ENCODE measurements around the gene MOB3C.

MOB3C gene

DNA sequence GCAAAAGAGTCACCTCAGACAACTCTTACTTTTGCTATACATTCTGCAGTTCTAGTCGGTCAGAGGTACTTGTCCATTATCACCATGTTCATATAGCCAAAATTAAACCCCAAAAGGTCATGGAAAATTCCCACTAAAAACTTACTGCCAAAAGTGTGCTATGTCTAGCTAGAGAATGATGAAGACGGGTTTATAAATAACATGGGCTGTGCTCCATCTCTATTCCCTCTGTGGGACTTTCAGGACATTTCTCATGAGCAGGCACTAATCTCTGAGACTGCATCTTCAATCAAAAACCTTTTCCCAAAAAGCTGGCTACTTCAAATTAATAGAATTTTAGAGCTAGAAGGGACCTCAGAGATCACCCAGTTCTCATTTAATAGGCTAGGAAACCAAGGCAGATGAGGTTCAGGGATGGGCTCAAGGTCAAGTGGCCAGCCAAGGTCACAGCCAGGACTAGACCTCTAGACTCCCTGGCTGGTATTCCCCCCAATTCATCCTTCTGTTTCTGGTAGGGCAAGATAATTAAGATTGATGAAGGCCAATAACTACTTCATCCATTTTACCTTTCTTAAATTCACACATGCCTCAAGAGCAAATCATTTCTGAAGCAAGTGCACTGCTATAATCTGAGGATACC, 21.0 kb upstream of the MOB3C start:
- DNase-seq = no peak

DNA sequence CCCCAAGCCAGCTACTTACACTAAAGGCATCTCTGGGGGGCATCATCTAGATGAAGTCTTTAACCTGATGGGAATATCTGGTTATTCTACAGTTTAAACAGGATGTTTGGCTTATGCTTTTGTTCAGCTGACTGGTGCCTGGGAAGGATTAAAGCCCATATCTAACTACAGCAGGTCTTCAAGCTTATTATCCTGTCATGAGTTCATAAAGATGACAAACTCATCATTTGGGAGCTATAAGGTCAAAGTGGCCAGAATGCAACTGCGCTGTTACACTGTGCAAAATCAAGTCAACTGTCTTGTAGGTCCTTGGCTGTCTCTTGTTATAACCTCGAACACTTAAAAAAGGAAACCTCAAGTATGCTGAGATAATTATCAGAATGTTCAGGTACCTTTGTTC, 18.6 kb upstream of the MOB3C start:
- DNase-seq = no peak

DNA sequence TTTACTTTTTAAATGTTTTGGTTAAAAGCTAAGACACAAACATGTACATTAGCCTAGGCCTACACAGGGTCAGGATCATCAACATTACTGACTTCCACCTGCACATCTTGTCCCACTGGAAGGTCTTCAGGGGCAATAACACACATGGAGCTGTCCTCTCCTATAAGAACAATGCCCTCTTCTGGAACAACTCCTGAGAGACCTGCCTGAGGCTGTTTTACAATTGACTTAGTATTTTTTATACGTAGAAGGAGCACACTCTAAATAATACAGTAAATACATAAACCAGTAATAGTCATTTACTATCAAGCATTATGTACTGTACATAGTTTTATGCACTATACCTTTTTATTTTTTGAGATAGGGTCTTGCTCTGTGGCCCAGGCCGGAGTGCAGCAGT, 14.1 kb upstream of the MOB3C start:
- no peak for DNase-seq

DNA sequence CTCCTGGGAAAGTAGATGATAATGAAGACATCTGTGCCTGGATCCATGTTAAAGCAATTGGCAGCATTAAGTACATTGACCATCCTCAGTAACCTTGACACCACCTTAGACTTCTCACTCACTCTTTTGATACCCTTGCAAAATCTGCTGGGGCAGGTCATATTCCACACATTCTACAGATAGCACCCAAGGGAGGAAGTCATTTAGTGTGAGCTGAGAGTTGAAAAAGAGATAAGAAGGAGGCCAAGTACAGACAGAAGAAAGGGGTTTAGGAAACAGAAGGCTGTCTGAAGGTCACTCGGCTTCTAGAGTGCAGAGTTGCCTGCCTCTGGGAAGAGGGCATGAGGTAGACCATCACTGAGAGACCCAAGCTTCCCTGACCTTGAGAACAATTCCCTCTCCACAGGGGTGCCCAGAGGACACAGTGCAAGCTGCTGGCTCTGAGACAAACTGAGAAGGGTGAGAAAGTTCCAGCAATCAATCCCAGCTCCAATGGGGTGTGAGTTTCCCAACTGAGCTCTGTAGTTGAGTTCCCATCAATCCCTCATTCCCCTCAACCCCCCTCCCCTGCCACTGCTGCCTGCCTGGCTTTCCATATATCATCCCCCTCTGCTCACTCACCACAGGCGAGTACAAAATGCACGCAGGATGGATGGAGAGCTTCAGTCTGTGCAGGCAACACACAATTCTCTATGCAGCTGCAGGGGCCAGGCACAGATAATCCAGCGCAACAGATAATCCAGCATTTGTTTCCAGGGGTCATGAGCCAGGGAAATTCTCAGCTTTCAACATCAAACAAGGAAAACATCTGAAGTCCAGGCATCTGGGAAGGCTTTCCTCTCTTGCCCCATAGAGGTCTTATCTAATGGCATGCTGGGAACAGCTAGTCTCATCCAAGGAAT, 7.4 kb upstream of the MOB3C start:
- no peak for DNase-seq

DNA sequence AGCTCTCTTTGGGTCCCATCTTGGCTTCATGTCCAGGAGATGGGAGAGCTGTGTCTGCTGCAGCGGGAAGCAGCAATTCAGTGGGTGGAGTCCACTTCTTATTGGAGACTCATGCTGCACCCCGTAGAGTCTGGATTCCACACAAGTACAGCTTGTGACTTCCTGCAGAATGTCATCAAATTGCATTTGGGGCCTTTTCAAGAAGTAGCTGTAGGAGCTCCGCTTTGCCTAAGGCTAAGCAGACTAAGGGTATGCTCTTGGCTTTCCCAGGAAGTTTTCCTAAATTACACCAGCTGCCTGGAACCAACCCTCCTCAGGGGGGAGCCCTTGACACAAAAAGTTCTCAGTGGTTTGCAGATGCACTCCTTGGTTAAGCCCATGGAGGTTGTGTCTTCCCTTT, 5.7 kb upstream of the MOB3C start:
- DNase-seq = no peak

DNA sequence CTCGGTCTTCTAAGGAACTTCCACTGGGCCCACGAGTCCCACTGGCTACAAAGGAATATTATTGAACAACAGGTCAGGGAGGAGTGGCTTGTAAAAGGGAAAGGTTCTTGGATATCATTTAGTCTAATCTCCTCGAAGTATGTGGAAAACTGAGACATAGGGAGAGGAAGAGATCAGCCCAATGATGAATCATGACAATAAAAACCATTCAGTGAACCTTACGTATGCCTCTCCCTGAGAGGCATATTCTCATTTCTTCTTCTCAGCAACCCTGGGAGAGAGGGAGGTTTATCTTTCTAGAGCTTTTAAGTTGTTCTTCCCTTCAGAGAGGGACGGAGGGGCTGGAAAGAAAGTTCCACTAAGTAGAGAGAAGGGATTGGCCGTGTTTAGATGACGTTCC, 5.3 kb upstream of the MOB3C start:
- DNase-seq = no peak

DNA sequence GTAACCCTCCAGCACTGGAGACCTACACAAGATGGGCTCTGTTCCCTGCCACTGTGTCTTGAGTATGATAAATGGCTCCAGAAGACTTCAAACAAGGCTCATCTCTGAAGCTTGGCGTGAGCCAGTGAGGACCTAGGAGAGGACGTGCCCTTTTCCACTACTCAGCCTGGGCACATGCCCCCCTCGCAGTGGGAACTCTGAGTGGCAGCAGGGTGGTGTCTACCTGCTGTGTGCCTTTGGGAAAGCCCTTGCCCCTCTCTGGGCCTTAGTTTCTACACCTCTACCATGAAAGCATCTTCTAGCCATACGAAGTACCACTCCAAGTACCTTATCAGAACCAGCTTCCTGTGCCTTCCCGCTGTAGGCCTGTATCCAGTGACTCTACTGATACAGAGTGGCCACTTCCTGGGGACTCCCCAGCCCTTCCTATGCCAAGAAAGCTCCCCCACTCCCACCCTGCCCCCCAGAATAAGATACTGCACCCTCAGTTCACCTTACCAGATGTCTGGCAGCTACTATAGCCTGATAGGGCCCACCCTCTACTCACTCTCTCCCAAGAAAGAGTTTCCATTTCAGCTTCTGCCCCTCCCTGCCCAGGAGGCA, 3.1 kb upstream of the MOB3C start:
- no peak for DNase-seq

DNA sequence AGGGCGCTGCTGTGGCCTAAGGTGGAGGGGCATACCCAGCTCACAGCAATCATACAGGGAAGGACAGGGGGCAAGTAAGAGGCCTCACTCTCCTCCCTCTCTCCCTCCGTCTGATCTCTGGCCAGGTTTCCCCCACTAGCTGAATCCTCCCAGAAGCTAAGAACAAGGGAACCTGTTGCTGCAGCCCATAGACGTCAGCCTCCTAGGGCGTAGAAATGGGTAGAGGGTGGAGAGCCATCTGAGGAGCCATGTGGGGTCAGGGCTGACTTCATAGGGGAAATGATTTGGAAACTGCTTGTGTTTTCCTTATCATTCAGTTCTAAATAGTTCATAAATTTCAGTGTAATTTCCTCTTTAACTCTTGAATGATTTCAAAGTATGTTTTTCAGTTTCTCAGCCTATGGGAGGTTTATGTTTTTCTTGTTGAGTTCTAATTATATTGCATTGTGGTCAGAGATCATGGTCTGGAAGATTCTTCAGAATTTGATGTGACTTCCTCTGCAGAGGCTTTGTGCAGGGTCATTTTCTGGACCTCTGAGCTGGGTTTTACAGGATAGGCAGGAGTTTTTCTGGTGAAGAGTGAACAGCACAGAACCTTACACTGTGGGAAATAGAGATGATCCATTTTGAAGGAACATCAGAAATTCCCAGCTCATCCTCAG, 2.3 kb upstream of the MOB3C start:
- no peak for DNase-seq

DNA sequence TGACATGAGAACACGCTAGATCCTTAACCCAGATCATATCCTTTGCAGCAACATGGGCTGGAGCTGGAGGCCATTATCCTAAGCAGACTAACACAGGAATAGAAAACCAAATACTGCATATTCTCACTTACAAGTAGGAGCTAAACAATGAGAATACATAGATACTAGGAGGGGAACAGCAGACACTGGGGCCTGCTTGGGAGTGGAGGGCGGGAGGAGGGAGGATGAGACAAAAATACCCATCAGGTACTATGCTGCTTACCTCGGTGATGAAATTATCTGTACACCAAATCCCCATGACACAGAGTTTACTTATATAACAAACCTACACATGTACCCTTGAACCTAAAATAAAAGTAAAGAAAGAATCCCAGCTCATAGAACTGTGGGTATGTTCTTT, 1.2 kb upstream of the MOB3C start:
- DNase-seq = no peak

DNA sequence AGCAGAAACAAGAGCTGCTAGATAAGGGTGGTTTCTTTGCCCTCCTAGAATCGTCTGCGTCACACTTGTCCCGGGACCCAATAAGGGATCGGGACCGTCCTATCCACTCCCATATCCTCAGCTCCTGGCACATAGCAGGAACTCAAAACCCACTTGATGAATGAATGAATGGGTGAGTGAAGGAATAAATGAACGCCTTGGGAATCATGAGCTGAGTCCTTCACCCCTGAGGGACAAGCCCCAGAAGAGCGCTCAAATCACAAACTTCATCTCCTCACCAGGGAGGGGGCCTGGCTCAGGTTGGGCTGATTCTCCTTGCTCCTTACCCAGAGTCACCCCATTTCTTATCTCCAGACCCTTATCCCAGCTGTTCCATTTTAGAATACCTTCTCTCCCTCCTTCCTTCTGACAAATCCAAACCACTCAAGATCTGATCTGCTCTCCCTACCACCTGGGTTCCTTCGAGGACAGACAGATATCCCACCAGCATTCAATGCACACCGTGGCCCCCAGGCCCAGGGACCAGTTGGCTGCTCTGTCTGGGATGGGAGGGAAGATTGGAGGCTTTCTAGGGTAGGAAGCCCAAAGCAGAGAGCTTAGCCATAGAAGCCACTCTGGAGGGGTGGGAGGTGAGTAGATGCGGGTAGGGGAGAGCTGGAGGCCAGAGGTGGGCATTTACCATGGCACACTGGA, 643 bp upstream of the MOB3C start:
- no peak for DNase-seq

DNA sequence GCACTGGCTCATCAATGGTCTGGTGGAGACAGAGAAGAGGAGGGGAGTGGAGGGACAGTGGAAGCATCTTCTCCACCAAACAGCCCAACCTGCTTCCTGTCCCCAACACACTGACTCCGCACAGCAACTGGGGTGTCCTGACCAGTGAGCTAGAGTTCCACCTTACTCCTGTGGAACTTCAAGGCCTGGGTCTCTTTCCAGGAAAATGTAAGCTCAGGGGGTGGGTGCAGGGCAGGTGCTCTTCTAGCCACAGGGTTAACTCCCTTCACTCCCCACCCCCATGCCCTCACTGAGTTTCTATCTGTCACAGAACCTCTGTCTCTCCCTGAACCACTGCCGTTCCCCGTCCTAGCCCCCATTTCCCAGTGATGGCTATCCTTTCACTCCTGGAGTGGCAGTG, 876 bp downstream of the MOB3C start:
- no peak for DNase-seq

DNA sequence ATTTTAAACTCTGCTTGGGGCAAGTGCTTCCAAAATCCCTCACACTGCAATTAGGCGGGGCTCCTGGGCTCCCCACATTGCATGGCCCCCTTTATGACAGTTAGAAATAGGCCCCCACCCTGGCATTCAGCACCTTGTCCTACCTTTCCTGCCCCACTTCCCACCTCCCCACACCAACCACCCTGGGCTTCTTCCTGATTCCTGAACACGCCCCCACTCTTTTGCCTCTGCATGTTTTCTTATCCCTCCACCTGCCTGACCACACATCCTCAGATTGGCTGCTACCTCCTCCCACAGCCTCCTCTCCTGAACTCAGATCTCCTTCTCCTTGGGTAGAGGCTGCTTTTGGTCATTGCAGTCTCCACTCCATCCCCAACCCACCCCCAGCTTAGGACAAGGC, 1.5 kb downstream of the MOB3C start:
- no peak for DNase-seq

DNA sequence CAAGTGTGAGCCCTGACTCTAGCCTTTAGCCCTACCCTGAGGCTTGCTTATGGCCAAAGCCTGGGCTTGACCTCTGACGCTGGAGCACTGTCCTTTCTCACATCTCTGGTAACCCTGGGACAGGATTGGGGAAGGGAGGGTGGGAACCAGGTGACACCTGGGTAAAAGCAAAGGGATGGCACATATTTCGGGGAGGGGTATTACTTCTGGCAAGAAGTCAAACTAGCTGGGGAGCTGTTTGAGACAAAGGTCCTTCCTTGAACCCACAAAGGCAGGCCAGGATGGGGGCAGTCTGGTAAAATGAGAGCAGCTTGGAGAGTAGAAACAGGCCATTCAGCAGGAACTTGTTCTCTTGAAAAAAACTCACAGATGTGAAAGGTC, 2.0 kb downstream of the MOB3C start:
- DNase-seq = no peak

DNA sequence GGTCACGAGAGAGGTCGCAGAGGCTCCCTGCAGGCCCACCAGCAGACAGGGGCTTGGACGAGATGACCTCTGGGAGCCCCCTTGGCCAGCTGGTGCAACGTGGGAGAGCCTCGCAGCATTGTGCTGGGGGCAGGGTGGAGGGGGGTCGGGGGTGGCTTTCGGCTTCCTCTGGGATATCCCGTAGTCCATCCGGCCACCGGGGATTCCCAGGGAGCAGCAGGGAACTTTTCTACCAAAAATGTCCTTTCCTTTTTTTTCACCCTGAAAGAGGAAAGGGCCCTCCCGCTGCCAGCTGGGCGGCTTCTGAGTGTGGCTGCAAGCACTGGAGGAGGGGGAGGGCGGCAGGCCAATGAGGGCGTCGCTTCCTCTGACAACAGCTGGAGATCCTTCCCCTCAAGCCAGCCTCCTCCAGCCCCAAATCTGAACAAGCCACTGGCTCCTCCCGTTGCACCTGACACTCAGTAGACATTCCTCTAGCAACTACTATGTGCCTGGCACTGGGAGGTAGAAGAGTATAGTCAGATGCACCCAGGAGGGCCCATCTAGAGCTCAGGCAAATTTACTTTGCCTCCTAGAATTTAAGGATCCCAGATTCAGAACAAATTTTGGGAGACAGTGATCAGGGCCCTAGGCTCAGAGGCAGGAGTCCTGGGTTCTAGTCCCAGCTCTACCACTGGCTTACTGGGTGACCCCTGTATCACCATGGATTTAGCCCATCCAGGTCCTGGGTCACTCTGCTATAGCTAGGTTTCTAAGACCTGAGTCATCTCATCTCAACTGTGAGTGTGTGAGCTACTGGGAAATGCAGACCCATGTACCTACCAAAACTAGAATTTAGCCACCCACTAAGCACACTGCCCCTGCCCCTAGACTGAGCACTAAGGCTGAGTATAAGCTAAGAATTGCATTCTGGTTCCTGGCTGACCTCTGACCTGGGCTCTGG, 2.7 kb downstream of the MOB3C start:
- DNase-seq = peak; percentile 9

DNA sequence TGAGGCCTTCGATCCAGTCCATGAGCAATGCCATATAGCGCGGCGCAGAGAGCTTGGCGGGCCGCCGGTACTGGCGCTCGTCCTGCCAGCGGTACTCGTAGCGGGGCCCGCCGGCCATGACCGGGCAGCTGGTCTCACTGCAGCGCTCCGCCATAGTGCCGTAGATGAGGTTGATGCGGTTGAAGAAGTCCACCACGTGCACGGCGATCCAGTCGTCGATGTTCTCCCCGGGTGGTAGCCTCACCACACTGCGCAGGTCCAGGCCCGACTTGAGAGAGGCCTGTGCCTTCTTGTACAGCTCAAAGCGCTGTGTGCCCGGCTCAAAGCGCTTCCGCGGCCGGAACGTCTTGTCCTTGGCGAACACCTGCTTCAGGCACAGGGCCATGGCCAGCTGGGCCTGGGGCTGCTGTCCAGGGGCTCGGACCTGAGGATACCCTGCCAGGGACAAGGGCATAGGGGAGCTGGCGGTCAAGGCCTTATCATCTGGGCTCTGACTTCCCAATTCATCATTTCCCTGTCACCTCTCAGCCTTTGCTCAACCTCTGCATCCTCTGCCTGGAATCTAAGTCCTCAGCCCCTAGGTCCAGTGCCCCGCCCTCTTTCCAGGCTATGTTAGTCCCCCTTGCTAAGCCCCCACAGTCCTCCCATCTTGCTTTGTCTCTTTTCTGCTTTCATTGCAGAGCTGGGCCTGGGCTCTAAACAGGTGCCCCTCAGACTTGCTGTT, 3.5 kb downstream of the MOB3C start:
- no peak for DNase-seq

DNA sequence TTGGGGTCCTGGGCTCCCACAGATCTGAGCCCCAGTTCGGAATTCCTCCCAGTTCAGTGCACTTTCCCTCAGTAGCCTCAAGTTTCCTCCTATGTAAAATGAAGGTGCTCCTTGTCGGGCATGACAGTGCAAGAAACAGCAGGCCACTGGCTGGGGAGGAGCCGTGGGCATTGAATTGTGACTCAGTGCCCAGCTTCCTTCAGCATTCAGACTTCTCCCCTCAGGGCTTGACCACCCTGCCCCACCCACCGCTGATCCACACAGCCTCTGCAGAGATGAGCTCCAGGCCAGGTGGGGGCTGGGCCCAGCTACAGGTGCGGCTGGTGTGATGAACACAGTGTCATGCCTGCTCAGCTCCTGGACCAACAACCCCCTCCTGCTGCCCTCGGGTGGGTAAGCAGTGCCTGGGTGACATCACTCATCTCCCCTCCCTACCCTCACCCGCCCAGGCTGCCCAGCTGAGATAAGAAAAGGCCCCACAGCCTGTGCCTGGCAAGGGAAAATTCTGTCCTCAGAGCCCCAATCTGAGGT, 4.9 kb downstream of the MOB3C start:
- no peak for DNase-seq

DNA sequence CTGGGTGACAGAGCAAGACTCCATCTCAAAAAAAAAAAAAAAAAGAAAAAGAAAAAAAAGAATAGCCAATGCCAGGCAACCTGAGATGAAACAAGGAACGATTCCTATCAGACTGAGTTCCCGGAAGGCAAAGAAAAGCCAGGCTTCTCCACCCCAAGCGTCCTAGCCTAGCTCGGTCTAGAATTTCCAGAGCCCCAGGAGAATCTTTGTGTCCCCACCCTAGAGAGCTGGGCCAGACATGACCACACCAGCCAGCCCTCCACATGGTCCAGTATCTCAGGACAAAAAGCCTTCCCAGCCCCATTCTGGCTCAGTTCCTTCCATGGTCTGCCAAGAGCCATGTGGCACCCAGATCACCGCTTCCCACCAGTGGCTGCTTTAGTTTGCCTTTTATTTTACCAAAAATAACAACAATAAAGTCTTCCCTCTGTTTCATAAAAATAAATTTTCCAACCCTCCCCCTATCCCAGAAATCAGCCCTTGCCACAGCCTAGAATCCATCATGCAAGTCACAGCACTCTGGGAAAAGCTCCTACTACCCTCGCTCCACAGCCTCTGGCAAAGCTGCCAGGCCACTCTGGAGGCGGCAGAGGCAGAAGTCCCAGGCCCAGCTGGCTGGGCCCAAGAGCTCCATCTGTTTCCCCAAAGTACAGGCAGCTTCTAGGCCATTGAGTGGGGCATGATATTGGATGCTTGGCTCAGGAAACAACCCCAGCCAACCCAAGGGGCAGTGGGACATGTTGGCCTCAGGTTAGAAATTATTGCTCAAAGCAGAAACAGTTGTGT, 9.1 kb downstream of the MOB3C start:
- no peak for DNase-seq

DNA sequence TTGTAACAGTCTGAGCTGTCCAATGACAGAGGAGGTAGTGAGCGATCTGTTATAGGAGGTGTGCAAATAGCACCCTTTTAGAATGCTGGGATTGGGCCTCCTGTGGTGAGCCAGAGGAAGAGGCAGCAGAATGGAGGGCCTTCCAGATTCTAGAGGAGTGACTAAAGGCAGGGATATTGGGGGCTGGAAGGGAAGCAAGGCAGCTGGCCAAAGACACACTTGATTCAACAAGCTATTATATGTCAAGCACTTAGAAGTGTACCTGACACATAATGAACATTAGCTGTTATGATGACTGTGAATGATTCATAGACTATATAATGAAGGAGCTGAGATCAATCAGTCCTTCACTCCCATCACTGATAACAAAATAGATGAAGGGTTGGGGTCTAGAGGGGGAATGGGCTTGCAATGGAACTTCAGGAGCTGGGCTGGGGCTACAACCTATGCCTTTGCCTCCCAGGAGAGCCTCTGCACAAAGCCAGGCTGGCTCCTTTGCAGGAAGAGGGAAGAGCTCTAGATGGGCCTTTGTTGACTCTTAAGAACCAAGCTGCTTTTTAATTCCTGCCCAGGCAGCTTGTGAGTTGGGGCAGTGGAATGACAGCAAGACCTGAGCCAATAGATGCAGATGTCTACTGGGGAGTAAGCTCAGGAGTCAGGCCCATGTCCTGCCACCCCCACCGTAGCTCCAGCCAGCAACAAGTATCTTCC, 10.2 kb downstream of the MOB3C start:
- no peak for DNase-seq

DNA sequence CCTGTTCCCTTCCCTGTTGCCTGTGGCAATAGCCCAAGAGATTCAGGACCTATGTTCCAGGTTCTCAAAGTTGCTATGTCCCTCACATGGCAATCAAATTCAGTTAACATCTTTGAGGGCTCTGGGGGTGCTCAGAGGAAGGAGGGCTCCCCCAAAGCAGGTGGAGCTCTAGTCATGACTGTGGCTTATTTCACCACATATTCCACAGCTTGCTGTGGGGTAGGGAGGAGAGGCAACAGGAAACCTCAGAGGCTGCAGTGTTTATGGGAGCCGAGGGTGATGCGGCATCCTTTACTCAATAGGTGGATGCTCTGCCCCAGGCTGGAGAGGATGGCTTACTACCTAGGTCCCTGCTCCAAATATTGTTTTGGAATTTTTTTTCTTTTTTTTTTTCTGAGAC, 11.4 kb downstream of the MOB3C start:
- DNase-seq = no peak
